ENCODE measurements around the gene EXOSC5. TPM values are rescaled to one million over a fixed set of nuclear protein-coding genes. Genes with fewer than 3 reads are reported as not detected.

EXOSC5 gene
- total RNA-seq, 2 donors from 2014 or later: 4.3 to 22.8 TPM

DNA sequence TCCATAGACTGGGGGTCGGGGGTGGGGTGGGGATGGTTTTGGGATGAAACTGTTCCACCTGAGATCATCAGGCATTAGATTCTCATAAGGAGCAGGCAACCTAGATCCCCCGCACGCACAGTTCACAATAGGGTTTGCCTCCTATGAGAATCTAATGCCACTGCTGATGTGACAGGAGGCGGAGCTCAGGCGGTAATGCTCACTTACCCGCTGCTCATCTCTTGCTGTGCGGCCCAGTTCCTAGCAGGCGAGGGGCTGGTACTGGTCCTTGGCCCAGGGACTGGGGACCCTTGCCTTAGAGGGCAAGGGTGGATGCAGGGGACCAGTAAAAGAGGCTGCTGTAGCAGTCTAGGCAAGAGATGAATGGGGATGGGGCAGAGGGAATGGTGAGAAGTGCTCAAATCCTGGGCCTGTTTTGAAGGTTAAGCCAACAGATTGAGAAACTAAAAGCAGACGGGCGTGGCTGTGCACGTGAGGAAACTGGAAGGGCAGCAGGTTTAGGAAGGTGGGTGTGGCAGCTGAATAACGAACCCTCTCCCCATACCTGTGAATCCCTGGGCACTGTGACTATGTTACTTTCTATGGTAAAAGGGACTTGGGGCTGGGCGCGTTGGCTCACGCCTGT, 44.3 kb upstream of the EXOSC5 start:
- Histone ChIP-seq H3K36me3 (replicated peaks in 1 of 2; ENCODE audit: insufficient read depth in 1 of 2, low read depth in 2 of 2) (no peaks in the 10 kb centered on the region), H3K4me3 (no peak overlapping the region), H3K27ac (no peak overlapping the region), H3K4me1 (peaks cover 7% of the 10 kb centered on the region), H3K9me3 (no peaks in the 10 kb centered on the region), H3K27me3 (peaks cover 0 to 5% of the 10 kb centered on the region in 2 donors)
- WGBS, 2 donors: 61 to 65% methylated on average over 9 to 12 of the region's 15 CpGs
- TF ChIP-seq, protein P1, sequence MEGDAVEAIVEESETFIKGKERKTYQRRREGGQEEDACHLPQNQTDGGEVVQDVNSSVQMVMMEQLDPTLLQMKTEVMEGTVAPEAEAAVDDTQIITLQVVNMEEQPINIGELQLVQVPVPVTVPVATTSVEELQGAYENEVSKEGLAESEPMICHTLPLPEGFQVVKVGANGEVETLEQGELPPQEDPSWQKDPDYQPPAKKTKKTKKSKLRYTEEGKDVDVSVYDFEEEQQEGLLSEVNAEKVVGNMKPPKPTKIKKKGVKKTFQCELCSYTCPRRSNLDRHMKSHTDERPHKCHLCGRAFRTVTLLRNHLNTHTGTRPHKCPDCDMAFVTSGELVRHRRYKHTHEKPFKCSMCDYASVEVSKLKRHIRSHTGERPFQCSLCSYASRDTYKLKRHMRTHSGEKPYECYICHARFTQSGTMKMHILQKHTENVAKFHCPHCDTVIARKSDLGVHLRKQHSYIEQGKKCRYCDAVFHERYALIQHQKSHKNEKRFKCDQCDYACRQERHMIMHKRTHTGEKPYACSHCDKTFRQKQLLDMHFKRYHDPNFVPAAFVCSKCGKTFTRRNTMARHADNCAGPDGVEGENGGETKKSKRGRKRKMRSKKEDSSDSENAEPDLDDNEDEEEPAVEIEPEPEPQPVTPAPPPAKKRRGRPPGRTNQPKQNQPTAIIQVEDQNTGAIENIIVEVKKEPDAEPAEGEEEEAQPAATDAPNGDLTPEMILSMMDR (IDR thresholded peaks at IDR 0.05): no peak
- TF ChIP-seq POLR2A (IDR thresholded peaks at IDR 0.05): no peak
- DNase-seq: no peak
- intact Hi-C loops (cut with DNase I): no loop called here
- no peak for ATAC-seq

DNA sequence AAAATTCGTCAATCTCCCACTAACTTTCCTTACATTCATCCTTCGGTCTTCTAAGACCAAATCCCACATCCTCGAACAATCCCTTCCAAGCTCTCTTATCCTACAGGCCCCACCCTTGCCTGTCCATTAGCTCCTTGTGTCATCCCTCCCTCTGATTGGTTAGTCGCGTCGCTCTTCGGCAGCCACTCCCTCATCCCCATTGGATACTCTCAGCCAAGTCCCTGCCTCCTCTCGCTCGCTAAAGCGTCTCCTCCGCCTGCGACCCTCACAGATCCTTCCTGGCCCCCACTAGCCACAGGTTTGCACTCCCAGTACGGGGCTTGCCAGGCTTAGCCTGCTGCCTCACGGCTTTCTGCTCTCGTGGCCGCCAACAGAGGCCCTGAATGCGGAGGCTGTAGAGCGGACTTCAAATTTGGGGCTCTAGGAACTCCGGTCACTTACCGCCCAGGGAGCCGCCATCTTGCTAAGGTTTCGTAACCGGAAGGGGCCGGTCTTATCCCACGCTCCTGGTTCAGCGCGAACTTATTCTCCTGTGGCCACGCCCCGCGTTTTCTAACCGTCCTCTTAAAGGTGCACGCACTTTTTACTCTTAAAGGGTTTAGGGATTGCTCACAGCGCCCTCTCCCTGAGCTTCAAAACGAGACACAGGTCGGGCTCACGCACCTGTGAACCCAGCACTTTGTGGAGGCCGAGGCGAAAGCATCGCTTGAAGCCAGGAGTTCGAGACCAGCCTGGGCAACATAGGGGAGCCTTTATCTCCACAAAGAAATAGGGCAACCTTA, 42.5 kb upstream of the EXOSC5 start, which contains the start of gene DMAC2:
Gene DMAC2, minus strand, starts transcription at position 472 of the 782 bp plus-strand sequence. Its CDS starts 13 bp downstream, at position 459.
- H3K27ac ChIP-seq: peak within 1 kb of the TSS; percentile 77 to 95 (median 90)
- 0 to 1% methylated on average over 31 to 40 of the region's 40 CpGs for WGBS, 2 donors
- peaks cover 7% of the 10 kb centered on the region for H3K4me1 ChIP-seq
- no peaks in the 10 kb centered on the region for H3K9me3 ChIP-seq
- intact Hi-C loops (cut with DNase I): loop anchor here (10.0 kb wide), 1 partner anchor 115 kb away; no protein-coding TSS in a partner anchor
- ATAC-seq: peak; percentile 98
- H3K4me3 ChIP-seq: peak within 1 kb of the TSS; percentile 78 to 84
- DNase-seq: peak; percentile 98 to 99 (median 98)
- peak; percentile 20 to 82 (median 79) for TF ChIP-seq POLR2A (IDR thresholded peaks at IDR 0.05)
- TF ChIP-seq, protein P1 (IDR thresholded peaks at IDR 0.05): peak; percentile 26 to 85 (median 71)
- no peaks in the 10 kb centered on the region for H3K27me3 ChIP-seq
- no peaks in the 10 kb centered on the region for H3K36me3 ChIP-seq (replicated peaks in 1 of 2; ENCODE audit: insufficient read depth in 1 of 2, low read depth in 2 of 2)

GRCh38 chr19:41437944-41438574, 40.9 kb upstream of the EXOSC5 start:
- intact Hi-C loops (cut with DNase I): loop anchor here (10.0 kb wide), 1 partner anchor 113 kb away; no protein-coding TSS in a partner anchor
- 82 to 87% methylated on average over 5 to 7 of the region's 7 CpGs for WGBS, 2 donors
- peaks cover 0 to under 1% of the 10 kb centered on the region in 2 donors for H3K36me3 ChIP-seq (replicated peaks in 1 of 2; ENCODE audit: insufficient read depth in 1 of 2, low read depth in 2 of 2)
- H3K9me3 ChIP-seq: no peaks in the 10 kb centered on the region
- peaks cover 7% of the 10 kb centered on the region for H3K4me1 ChIP-seq
- no peak overlapping the region for H3K27ac ChIP-seq
- no peak for TF ChIP-seq POLR2A (IDR thresholded peaks at IDR 0.05)
- TF ChIP-seq, protein P1 (IDR thresholded peaks at IDR 0.05): no peak
- no peak for ATAC-seq
- DNase-seq: no peak
- no peaks in the 10 kb centered on the region for H3K27me3 ChIP-seq
- no peak overlapping the region for H3K4me3 ChIP-seq

GRCh38 chr19:41436674-41436951, 39.5 kb upstream of the EXOSC5 start:
- Histone ChIP-seq H3K9me3 (no peaks in the 10 kb centered on the region), H3K4me3 (no peak overlapping the region), H3K4me1 (peaks cover 7% of the 10 kb centered on the region), H3K36me3 (replicated peaks in 1 of 2; ENCODE audit: insufficient read depth in 1 of 2, low read depth in 2 of 2) (peaks cover 0 to 6% of the 10 kb centered on the region in 2 donors), H3K27ac (no peak overlapping the region), H3K27me3 (no peaks in the 10 kb centered on the region)
- intact Hi-C loops (cut with DNase I): loop anchor here (10.0 kb wide), 1 partner anchor 112 kb away; no protein-coding TSS in a partner anchor
- TF ChIP-seq, protein P1 (IDR thresholded peaks at IDR 0.05): no peak
- no peak for TF ChIP-seq POLR2A (IDR thresholded peaks at IDR 0.05)
- ATAC-seq: no peak
- DNase-seq: no peak

Data from body of pancreas (tissue), 4 donors.